NCI-H82 treated with DMSO at 0.1 percent for 48 hours (cell line): ENCODE measurements around the gene GOLT1B.

Experiments
- DNase-seq: peaks from one replicate; lab custom pipeline; 2025; ENCODE audit not compliant: unreplicated experiment; lab: John Stamatoyannopoulos, UW

Gene GOLT1B

DNA sequence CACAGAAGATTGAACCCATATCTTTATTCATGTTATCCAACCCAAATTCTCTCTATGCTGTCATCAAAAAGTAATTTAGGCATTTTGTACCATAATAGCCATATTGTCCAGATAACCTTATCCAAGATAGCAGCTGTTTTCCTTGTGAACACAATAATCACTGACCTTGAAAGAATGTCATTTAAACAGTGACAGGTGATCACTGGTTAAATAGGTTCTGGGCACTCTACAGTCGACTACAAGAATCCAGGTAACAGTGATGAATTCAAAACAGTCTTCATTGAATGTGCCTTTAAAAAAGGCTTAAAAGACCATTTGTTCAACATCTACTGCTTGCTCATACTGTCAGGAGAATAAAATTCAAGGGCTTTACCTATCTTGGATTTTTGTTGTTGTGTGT, 20.0 kb downstream of the GOLT1B start:
- DNase-seq: no peak

DNA sequence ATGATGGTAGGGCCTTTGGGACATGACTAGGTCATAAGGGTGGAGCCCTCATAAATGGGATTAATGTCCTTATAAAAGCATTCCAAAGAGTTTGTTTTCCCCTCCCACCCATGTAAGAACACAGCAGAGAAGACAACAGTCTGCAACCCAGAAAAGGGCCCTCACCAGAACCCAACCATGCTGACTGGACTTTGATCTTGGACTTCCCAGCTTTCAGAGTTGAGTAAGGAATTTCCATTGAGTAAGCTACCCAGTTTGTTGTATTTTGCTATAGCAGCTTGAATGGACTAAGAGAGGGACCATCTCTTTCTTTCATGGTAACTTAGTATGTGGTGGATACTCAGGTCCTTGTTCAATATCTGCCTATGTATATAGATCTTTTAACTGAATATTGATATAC, 21.6 kb downstream of the GOLT1B start:
- no peak for DNase-seq

DNA sequence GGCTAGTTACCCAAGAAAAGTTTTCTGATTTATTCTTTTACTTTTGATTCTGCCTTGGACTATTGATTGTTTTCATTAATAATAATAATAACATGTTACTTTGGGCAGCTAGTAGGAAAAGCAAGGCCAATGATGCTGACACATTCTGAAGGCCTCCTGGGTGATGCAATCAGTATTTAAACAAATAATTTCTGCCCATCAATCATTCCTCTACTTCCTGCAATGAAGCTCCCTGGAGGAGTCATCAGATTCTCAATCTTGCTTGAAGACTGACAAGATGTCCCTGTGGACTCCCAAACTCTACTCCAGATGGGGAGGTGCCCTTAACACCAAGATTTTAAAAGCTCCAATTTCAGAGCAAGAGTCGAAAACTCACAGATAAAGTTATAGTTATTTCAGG, 24.5 kb downstream of the GOLT1B start, which contains the start of gene SPX:
Gene SPX (plus strand): TSS at position 244 of the 400 bp plus-strand sequence. CDS start 177 bp downstream, outside the sequence.
- no peak for DNase-seq

DNA sequence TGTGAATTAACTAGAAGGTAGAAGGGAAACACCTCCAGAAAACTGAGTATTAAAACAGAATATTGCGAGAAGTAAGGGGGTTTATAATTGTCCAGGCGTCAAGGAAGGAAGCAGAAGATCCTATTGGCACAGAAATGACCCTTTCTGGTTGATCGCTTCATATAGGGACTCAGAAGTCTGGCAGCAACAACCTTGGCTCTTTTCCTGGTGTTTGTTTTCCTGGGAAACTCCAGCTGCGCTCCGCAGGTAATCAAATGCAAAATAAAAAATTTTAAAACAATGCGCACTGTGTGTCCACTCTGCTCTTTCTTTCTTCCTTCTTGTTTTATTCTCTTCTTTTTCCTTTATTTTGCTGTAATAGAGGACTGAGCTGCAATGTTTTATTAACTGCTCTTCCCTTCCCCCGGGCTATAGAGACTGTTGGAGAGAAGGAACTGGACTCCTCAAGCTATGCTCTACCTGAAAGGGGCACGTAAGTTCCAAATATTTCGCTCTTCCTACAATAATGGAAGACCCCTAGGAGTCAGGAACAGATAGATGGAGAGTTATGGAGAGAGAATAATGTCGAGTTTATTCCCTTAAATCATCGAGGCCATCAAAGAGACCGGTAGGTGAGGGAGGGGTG, 25.2 kb downstream of the GOLT1B start:
- DNase-seq: no peak

DNA sequence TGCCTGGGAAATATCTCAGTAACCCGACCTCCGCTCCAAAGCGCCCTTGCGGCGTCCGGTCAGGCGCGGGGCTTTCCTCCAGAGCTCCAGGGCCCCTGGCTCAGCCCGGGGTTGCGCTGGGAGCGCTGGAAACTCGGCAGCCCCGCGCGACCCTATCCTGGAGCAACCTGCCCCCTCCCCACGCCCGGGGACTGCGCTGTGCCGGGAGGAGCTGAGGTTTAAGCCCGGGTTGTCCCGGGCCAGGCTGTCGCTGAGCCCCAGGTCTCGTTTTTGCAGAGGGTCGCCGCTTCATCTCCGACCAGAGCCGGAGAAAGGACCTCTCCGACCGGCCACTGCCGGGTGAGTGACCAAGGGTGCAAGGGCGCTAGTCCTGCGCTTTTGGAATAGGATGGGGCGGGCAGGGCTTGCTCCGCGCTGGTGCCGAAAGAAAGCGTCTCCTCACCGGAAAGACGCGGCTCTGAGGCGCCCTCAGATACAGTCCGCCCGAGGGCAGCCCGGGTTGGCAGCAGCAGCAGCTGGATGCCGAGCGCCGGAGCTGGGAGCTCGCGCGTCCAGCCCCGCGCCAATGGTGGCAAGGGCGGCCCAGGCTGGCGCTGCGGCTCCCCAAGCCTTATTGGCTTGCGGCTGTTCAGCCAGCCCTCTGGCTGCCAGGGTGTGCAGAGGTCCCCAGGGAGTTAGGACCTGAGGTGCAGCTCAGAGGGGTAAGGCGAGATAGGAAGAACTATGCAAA, 26.0 kb downstream of the GOLT1B start:
- peak; percentile 27 for DNase-seq

DNA sequence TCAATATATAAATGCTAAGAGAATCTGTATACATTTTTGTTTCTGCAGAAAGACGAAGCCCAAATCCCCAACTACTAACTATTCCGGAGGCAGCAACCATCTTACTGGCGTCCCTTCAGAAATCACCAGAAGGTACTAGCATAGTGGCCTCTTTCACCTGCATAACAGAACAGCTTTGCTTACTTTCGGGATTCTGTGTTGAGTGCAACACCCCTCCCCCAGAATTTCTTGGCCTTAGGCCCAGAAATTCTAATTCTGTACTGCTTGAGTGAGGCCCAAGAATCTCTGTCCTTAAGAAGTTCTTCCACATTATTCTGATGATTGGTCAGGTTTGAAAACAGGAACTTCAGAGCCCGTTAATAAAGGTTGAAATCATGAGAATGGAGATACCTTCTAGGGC, 27.4 kb downstream of the GOLT1B start:
- DNase-seq: no peak

DNA sequence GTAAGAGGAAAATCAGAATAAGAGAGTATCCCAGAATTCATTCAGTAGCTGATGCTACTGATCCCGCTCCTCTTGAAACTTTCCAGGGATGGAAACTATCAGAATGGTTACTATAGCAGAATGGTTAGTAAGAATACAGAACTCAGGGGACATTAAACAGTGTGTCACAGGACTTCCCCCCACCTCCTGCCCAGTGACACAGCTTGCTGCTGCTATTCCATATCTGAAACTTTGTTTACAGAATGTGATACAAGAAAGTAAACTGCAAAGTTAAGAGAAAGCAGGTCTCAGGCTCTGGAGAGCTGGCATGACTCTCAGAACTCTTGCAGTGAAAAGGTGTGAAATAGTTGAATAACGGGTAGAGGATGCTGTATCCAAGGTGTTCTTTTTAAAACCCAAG, 27.9 kb downstream of the GOLT1B start:
- DNase-seq: no peak

DNA sequence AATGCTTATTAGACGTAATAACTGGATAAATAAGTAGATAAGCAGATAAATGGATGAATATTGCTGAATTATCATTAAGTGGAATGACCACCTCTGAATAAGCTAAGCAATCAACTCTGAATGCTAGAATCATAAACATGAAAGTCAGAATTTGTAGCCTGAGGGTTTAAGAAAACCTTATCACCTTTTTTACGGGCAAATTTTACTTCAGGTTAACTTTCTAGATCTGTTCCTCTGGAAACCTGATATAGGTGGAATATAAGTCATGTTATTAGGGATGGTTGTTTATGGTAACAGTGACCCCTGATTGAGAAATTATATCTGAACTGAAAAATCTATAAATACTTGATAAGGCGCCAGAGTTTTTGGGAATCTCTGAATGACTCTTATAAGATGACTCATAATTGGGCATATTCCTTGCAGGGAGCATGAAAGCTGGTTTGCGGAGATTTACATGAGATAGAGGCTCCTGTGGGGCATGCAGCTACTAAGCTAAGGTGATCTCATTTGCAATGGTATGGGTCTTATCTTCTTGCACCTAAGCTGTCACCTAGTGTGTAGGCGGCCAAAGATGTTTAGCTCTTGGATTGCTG, 36.6 kb downstream of the GOLT1B start:
- DNase-seq: no peak

DNA sequence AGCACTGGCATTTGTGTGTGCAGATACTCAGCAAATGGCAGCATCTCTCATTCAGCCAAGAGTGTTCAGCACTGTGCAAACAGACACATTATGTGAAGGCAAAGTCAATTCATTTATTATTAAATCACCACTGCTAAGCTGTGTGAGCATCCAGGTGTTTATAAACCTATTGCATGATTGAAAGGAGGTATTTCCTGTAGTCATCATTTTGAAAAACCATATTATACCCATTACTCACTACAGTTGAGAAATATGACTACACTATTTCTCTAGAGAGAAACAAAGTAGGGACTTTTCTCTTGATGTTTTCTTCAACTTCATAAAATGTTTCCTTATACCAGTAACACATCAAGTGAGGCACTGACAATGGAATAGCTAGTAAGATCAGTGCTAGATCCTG, 38.2 kb downstream of the GOLT1B start:
- DNase-seq: no peak

DNA sequence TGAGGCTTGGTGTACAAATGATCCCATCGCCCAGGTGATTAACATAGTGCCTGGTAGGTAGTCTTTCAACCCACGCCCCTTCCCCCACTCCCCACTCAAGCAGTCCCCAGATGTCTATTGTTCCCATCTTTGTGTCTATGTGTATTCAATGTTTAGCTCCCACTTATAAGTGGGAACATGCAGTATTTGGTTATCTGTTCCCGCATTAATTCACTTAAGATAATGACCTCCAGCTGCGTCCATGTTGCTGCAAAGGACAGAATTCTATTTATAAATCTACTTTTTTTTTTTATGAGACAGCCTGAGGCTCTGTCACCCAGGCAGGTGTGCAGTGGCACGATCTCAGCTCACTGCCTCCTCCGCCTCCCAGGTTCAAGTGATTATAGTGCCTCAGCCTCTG, 40.2 kb downstream of the GOLT1B start:
- DNase-seq: no peak

DNA sequence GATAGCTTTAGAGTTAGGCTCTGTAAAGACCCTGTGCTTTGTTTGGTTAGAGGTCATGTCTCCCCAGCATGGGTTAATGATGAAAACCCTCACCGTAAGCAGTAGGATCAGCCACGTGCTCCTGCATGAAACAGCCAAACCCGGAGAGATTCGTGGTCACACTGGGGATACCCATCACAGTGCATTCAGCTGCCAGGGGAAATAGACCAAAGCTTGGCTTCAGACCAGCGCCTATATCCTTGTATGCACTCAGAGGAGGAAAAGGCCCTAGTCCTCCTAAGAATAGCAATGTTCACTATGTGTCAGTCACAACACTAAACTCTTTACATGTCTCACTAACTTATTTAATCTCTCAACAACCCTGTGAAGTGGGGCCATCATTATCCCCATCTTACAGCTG, 40.8 kb downstream of the GOLT1B start:
- DNase-seq: no peak

DNA sequence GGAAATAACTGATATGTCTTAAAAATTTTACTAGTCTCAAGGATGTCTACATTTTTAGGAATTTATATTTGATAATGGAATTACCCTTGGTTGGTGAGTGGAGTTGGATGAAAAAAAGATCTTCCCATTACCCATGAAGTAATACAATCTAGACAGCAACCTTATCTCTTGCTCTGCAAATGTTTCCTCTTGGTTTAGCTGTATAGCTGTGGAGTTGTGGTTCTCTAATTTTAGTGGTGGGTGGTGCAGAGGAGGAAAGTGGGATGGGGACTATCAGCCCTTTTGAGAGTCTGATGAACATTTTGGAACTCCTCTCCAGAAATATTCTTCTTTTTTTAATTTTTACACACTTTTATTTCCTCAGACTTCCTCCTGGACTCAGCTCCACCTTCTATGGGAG, 41.6 kb downstream of the GOLT1B start:
- no peak for DNase-seq

DNA sequence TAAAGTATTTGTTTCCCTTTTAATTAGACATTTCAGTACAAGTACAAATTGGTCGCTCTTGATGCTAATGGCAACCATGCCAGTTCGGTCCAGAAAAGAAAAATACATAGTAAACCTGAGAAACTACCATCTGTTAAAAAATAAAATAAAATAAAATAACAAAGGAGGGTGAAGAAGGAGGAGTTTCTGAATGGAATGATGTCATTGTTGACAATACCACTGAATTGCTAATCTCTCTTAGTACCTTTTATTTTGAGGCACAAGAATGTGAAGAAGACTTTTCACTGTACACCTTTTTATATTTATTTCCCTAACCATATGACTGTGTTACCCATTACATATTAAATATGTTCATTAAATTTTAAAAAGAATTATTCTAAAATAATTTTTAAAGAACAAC, 44.0 kb downstream of the GOLT1B start:
- DNase-seq: no peak

DNA sequence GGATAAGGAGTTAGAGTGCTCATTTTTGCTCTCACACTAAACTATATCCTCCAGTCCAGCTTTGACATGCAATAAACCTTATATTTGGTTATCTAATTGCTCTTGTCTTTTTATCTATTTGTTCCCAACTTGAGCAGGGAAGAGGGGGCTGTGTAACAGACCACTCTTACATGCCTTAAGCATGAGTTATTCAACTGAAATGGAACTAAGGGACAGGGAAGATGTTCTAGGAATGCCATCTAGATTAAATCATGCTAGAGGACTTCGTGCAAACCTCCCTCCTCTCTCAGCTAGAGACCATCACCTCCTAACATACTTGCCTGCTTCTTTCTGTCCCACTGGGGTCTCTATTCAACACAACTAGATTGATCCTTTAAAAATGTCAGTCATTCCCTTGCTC, 45.1 kb downstream of the GOLT1B start:
- no peak for DNase-seq

DNA sequence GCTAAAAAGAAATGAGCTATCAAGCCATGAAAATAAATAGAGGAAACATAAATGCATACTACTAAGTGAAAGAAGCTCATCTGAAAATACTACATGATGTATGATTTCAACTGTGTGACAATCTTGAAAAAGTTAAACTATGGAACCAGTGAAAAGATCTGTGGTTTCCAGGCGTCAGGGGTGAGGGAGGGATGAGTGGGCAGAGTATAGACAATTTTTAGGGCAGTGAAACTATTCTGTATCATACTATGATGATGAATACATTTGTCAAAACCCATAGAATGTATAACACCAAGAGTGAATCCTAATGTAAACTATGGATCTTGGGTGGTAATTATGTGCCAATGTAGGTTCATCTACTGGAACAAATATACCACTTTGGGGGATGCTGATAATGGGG, 45.8 kb downstream of the GOLT1B start:
- DNase-seq: no peak

DNA sequence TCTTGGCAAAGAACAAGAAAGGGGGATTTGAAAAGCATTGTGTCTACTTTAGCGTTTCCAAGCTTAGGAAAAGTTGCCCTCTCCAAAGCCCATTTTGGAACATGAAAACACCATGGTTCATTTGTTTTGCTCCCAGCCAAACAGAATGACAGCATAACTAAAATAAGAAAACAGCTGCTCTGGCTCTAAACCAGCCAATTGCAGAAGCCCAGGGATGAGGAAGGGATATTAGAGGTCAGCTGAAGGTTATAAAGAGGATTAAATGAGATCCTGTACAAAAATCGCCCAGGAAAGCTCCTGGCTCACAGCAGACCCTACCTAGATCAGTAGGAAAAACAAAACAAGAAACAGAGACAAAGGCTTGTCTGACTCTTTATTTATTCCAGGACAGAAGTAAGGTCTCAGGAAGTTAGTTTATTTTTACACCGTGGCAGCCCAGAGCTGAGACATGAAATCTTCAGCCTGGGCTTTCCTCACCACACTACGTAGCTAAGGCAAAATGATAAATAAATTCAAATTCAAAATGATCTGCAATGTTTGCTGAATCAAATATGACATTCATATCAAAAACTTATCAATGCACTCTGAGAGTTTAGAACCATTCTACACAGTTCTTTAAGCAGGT, 50.4 kb downstream of the GOLT1B start:
- peak; percentile 58 for DNase-seq

DNA sequence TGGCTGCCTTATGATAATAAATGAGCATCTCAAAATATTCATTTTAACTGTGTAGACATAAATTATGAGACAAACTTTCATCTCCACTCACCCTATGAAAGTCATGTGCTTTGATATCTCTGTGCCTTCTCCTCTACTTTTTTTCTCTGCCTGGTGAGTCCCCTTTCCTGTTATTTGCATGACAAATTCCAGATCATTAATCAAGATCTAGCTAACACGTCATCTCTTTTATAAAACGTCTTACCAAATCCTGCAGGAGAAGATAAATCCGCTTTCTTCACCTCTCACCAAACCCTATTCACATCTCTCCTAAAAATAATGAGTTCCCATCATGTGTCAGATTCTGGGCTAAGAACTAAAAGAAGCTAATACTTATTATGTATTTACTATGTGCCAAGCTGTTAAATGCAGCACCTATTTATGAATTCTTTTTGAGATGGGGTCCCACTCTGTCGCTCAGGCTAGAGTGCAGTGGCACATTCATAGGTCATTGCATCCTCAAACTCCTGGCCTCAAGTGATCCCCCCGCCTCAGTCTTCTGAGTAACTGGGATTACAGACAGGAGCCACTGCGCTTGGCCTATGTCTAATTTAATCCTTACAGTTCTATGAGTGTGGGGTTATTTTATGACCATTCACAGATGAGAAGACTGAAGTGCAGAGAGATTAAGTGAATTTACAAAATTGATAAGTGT, 51.2 kb downstream of the GOLT1B start:
- peak; percentile 23 for DNase-seq

DNA sequence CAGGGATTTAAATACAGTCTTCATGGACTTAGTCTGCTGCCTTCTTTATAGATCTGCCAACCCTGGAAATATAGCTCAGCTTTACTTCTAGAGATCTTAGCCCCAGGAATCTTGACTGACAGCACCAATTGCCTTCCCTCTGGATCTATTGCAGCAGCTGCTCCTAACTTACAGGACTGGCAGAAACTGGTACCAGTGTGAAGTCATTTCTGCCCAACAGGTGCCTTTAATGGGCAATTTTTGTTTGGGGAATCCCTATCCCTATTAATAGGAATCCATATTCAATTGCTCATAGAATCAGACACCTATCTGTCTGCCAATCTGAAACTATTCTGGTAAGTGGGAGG, 51.7 kb downstream of the GOLT1B start:
- no peak for DNase-seq

DNA sequence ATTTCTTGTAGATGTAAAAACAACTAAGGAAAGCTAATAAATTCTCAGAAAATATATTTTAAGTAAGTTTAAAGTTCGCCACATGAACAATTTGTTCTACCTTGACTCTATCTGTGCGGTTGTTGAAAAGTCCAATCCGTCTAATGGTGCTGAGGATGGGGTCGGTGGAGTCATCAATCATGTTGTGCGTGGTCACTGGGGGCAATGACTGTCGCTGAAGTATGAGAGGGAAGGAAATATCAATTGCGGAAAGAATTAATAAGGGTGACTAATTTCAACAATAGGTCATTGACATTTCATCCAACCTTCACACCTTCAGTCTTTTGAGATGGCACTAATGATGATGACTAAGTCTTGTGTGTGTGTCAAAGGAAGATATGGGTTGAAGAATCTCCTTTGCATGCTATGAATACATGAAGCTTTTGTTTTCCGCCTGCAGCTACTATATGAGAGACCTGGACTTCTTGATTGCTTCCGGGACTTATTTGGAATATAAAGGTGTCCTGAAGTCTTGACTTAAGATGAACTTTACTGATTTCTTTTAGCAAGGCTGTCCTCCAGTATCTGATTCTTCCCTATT, 56.6 kb downstream of the GOLT1B start:
- no peak for DNase-seq

DNA sequence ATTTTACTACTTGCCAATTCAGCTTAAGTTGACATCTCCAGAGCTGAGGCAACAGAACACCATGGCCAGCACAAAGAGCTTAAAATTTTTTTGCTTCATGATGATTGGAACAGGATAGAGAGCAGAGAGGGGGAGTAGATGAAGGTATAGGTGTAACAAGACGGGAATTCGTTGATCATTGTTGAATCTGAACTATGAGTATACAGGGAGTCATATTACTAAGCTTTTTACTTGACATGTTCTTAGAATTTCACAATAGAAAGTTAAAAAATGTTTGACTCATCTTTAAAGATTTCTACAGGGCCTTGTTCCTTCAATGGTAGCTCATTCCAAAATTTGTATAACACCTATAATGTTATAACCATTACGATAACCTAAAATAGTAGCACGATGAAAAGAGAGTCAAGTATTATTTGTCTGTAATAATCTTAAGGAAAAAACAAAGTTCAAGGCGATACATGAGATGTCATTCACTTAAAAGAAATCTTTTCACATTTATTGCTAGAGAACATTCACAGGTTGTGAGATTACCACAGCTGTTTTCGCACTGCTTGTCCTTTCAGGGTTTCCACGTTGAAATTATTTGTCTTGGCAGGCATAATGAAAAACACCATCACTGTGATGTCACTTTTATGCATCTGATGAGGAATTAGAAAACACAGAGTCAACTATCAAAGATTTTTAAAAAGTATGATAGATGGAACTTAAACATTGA, 58.4 kb downstream of the GOLT1B start:
- no peak for DNase-seq

DNA sequence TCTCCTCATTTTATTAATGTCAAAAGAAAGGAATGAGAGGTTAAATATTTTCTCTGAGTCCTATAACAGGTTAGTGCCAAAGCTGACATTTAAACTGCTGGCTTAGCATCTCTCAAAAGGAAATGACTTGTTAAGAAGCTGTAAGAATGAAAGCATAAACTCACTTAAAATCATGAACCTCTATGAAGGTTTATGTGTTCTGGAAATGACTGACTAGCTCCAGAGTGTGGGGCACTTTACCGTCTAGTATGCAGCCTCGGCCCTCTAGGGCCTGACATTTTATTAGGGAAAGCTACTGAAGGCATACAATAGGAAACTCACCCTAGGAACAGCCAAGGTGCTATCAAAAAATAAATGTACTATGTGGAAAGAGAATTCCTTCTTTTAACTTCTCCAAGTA, 59.6 kb downstream of the GOLT1B start:
- DNase-seq: no peak
